Caco-2 (cell line): ENCODE measurements around the gene PPIA. TPM values are rescaled to one million over a fixed set of nuclear protein-coding genes. Genes with fewer than 3 reads are reported as not detected.

Experiments
- Bru-seq: library from RNA; stranded (reverse); fragments of 400-500 nt; gene quantifications from one replicate; lab custom pipeline; 2021; lab: Mats Ljungman, UMichigan
- BruChase-seq, 2 experiments: library from RNA; stranded (reverse); fragments of 400-500 nt; gene quantifications; one replicate each; lab custom pipeline; 2021; lab: Mats Ljungman, UMichigan
- BruUV-seq: library from RNA; stranded (reverse); fragments of 400-500 nt; replicated peaks from 2 replicates; lab custom pipeline; 2021; lab: Mats Ljungman, UMichigan
- CTCF ChIA-PET: fragments of 300-600 bp; sonication (Branson Sonifier 250); formaldehyde crosslinking; loops from one replicate; lab custom pipeline; 2022; ENCODE audit warnings: antibody characterized with exemption; lab: Charles Lee
- POLR2A ChIA-PET: fragments of 300-600 bp; sonication (Branson Sonifier 250); formaldehyde crosslinking; loops from one replicate; lab custom pipeline; 2022; ENCODE audit warnings: antibody characterized with exemption; lab: Charles Lee
- DNase-seq, 2 experiments: peaks; one replicate each; pipeline versions ENCODE4 v3.0.0 to v3.0.0-alpha.2; 2020 to 2022
- H3K27me3 ChIP-seq: replicated peaks from 2 replicates; pipeline ENCODE4 v1.6.0; 2011; ENCODE audit warnings: low read length; ENCODE audit not compliant: control insufficient read depth, insufficient read depth
- H3K36me3 ChIP-seq: 2 replicates; pipeline ENCODE4 v1.5.1; 2011; ENCODE audit warnings: low read length; ENCODE audit not compliant: control insufficient read depth, insufficient read depth
- H3K4me1 ChIP-seq: fragments of 250-450 bp; sonication (Bioruptor Pico); 2 replicates; pipeline ENCODE4 v1.5.1; 2020; ENCODE audit warnings: mild to moderate bottlenecking
- H3K4me3 ChIP-seq: 2 replicates; pipeline ENCODE4 v1.5.1; 2011; ENCODE audit warnings: low read depth, mild to moderate bottlenecking, control low read depth, low read length
- H3K9me3 ChIP-seq: fragments of 250-450 bp; sonication (Bioruptor Pico); 2 replicates; pipeline ENCODE4 v1.5.1; 2020; ENCODE audit warnings: mild to moderate bottlenecking, moderate library complexity
- H3K27ac Mint-ChIP-seq: one replicate; pipeline ENCODE4 v1.8.0; 2022; ENCODE audit warnings: mixed read lengths; ENCODE audit not compliant: unreplicated experiment
- H3K27me3 Mint-ChIP-seq: one replicate; pipeline ENCODE4 v1.8.0; 2022; ENCODE audit warnings: mixed read lengths; ENCODE audit not compliant: insufficient read depth, unreplicated experiment
- H3K36me3 Mint-ChIP-seq: one replicate; pipeline ENCODE4 v1.8.0; 2022; ENCODE audit warnings: mild to moderate bottlenecking, mixed read lengths; ENCODE audit not compliant: insufficient read depth, unreplicated experiment
- H3K4me1 Mint-ChIP-seq: one replicate; pipeline ENCODE4 v1.8.0; 2022; ENCODE audit warnings: low read depth, mixed read lengths; ENCODE audit not compliant: unreplicated experiment
- H3K4me3 Mint-ChIP-seq: one replicate; pipeline ENCODE4 v1.8.0; 2022; ENCODE audit warnings: mild to moderate bottlenecking, moderate library complexity, mixed read lengths; ENCODE audit not compliant: unreplicated experiment
- H3K9me3 Mint-ChIP-seq: one replicate; pipeline ENCODE4 v1.8.0; 2022; ENCODE audit warnings: mixed read lengths; ENCODE audit not compliant: unreplicated experiment
- CTCF ChIP-seq, 2 experiments: fragments of 200-600 bp in 1 of 2; IDR thresholded peaks; 1 replicate in 1 of 2; 2 replicates in 1 of 2; pipeline versions ENCODE4 v1.5.1 to v1.8.0; 2011 to 2022; ENCODE audit warnings: antibody characterized with exemption in 1 of 2, control low read depth in 1 of 2, inconsistent platforms in 1 of 2, low read depth in 1 of 2, low read length in 1 of 2, mild to moderate bottlenecking in 1 of 2, moderate library complexity in 1 of 2; ENCODE audit not compliant: insufficient read depth in 1 of 2, severe bottlenecking in 1 of 2, unreplicated experiment in 1 of 2
- intact Hi-C: fragments of 100-400 bp; cut with micrococcal nuclease; formaldehyde crosslinking; loops from one replicate; pipeline ENCODE4 v1.10.0; 2022; ENCODE audit not compliant: unreplicated experiment
- long read RNA-seq: library from polyadenylated mRNA; stranded (forward); transcript quantifications from one replicate; pipeline ENCODE4 v2.0.0, GENCODE V29; 2022
- total RNA-seq: library from RNA; stranded (reverse); gene quantifications from 2 replicates; pipeline ENCODE4 v1.2.3, GENCODE V29; 2022

Gene PPIA
- total RNA-seq (2,104 and 2,207 TPM in 2 replicates), Bru-seq, nascent RNA (percentile 100 among the genes with signal in this experiment), BruChase-seq, experiment 1, labeled RNA remaining after a 2-hour chase (percentile 100 among the genes with signal in this experiment), BruChase-seq, experiment 2, labeled RNA remaining after a 6-hour chase (percentile 100 among the genes with signal in this experiment)
- long read RNA-seq, transcript PPIA-204 (5 exons, 2,238 nt): major isoform, 1,636 of 1,828 reads
- long read RNA-seq, transcript PPIA-208 (6 exons, 907 nt): minor isoform, 81 of 1,828 reads
- long read RNA-seq, transcript PPIA-201 (6 exons, 818 nt): minor isoform, 36 of 1,828 reads
- long read RNA-seq, partial matches to known transcripts: 53 of 1,828 reads
- long read RNA-seq, other reads (novel, unspliced or antisense): 20 of 1,828 reads

- TSS peak; percentile 31 for BruUV-seq
- intact Hi-C loops: loop anchor here (1.0 to 5.0 kb wide), 6 partner anchors 28 to 214 kb away; partner anchors contain the start of genes H2AZ2, OGDH, TMED4 and ZMIZ2
- Histone ChIP-seq H3K27me3 (no peaks in the 10 kb centered on the region), H3K4me3 (peak within 1 kb of the TSS; percentile 100), H3K36me3 (peaks cover 5% of the 10 kb centered on the region), H3K4me1 (0 out of 2 replicates have a peak, but pooled peaks cover 10% of the 10 kb centered on the region), H3K9me3 (no peaks in the 10 kb centered on the region)
- Mint-ChIP-seq H3K4me1 (no peaks in the 10 kb centered on the region), H3K9me3 (no peaks in the 10 kb centered on the region), H3K36me3 (peaks cover 59% of the 10 kb centered on the region), H3K4me3 (peak within 1 kb of the TSS; percentile 97), H3K27me3 (no peaks in the 10 kb centered on the region), H3K27ac (peak within 1 kb of the TSS; percentile 99)
- peak; percentile 99 for DNase-seq
- ChIA-PET CTCF (no interaction called here), POLR2A (interaction anchor here (0.5 to 1.3 kb wide), 6 partner anchors 43 to 315 kb away, joined by 3 to 6 read pairs (median 4); partner anchors contain the start of genes OGDH and TBRG4)
- no peak for TF ChIP-seq CTCF (IDR thresholded peaks at IDR 0.05; ENCODE audit: insufficient read depth in 1 of 2, low read depth in 1 of 2, low read length in 1 of 2, severe bottlenecking in 1 of 2, unreplicated experiment in 1 of 2)
Measured at GRCh38 chr7:44796504-44797328, at the start of gene PPIA. Gene PPIA, plus strand, starts transcription at chr7:44796681. Its CDS starts 44 bp downstream, at chr7:44796725.

GRCh38 chr7:44748045-44748947, 48.2 kb upstream of the PPIA start, which contains the start of gene ZMIZ2:
Gene ZMIZ2, plus strand, starts transcription at chr7:44748847. Its CDS starts 7,403 bp downstream, at chr7:44756250.
- TF ChIP-seq CTCF (IDR thresholded peaks at IDR 0.05; ENCODE audit: insufficient read depth in 1 of 2, low read depth in 1 of 2, low read length in 1 of 2, severe bottlenecking in 1 of 2, unreplicated experiment in 1 of 2): no peak
- peak within 1 kb of the TSS; percentile 96 for H3K4me3 ChIP-seq
- peaks cover 24% of the 10 kb centered on the region for H3K4me1 ChIP-seq
- intact Hi-C loops: loop anchor here (1.0 to 5.0 kb wide), 4 partner anchors 49 to 166 kb away; partner anchors contain the start of genes OGDH, PPIA and TMED4
- H3K4me3 Mint-ChIP-seq: peak within 1 kb of the TSS; percentile 83
- peaks cover 5% of the 10 kb centered on the region for H3K36me3 Mint-ChIP-seq
- no peaks in the 10 kb centered on the region for H3K27me3 Mint-ChIP-seq
- ChIA-PET POLR2A (interaction anchor here (0.7 to 1.0 kb wide), 2 partner anchors 142 to 166 kb away, joined by 4 to 6 read pairs; partner anchors contain the start of genes OGDH and TMED4), CTCF (no interaction called here)
- DNase-seq: peak; percentile 92 to 96
- H3K27me3 ChIP-seq: no peaks in the 10 kb centered on the region
- no TSS peak for BruUV-seq
- peak within 1 kb of the TSS; percentile 72 for H3K27ac Mint-ChIP-seq
- H3K4me1 Mint-ChIP-seq: peaks cover 18% of the 10 kb centered on the region
- no peaks in the 10 kb centered on the region for H3K9me3 Mint-ChIP-seq
- no peaks in the 10 kb centered on the region for H3K9me3 ChIP-seq
- no peaks in the 10 kb centered on the region; the same call in none of the 2 replicates for H3K36me3 ChIP-seq
